ENCODE results near the gene LIG3. TPM values are rescaled to one million over a fixed set of nuclear protein-coding genes. Genes with fewer than 3 reads are reported as not detected.

Gene LIG3
- total and polyA plus RNA-seq, 2 of the 13 experiments (the other 11 are each of a cell fraction or from before 2014, with no cell fraction given), result 34.4 to 36.2 TPM

- no peak for TF ChIP-seq ZNF619 (CRISPR knock-in tag; IDR thresholded peaks at IDR 0.05)
- no peak for TF ChIP-seq ZNF629 (CRISPR knock-in tag; conservative IDR thresholded peaks at IDR 0.05)
- TF ChIP-seq ZNF646 (CRISPR knock-in tag; IDR thresholded peaks at IDR 0.05), result no peak
- no peak for TF ChIP-seq HNF1A (IDR thresholded peaks at IDR 0.05; ENCODE audit: low read depth)
- TF ChIP-seq HNF1A (CRISPR knock-in tag; IDR thresholded peaks at IDR 0.05; ENCODE audit: borderline replicate concordance), result no peak
- TF ChIP-seq NAIF1 (CRISPR knock-in tag; IDR thresholded peaks at IDR 0.05; ENCODE audit: borderline replicate concordance), result no peak
- TF ChIP-seq NPAS2 (CRISPR knock-in tag; IDR thresholded peaks at IDR 0.05; ENCODE audit: borderline replicate concordance), result no peak
- TF ChIP-seq ZNF414 (CRISPR knock-in tag; IDR thresholded peaks at IDR 0.05), result no peak
- TF ChIP-seq MXD4 (CRISPR knock-in tag; IDR thresholded peaks at IDR 0.05), result peak; percentile 95; the same call in 1 of the 2 replicates
- TF ChIP-seq NR2F2 (IDR thresholded peaks at IDR 0.05; ENCODE audit: borderline replicate concordance, low read depth), result no peak
- peak; percentile 64 for TF ChIP-seq FOXO1 (CRISPR knock-in tag; IDR thresholded peaks at IDR 0.05)
- no peak for TF ChIP-seq ZNF615 (CRISPR knock-in tag; IDR thresholded peaks at IDR 0.05; ENCODE audit: borderline replicate concordance)
- TF ChIP-seq ZNF18 (CRISPR knock-in tag; IDR thresholded peaks at IDR 0.05; ENCODE audit: insufficient replicate concordance), result no peak
- no peak for TF ChIP-seq MYPOP (CRISPR knock-in tag; IDR thresholded peaks at IDR 0.05)
Measured at GRCh38 chr17:34980353-34980680, at the start of gene LIG3 (continued).

Data from HepG2 (cell line).